ENCODE results near the gene PSKH1. TPM values are rescaled to one million over a fixed set of nuclear protein-coding genes. Genes with fewer than 3 reads are reported as not detected.

PSKH1 gene
- total and polyA plus RNA-seq, 4 donors = 8.3 to 23.8 (median 13.8) TPM

DNA sequence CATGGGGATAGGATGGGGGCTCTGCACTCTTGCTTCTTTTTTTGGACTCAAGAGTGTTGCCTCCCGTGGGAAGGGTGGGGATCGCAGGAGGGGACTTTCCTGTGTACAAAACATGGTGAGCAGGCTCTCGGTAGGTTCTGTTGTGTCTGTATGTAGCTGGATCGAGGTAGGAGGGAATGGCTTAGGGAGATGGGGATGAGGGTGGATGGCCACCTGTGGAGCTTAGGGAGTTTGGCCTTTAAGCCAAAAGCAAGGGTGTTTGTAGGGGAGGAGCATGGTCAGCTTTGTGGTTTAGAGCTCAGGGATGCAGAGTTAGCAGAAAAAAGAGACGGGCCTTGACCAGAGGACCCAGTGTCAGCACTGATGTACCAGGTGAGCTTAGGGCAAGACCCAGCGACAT, 31.2 kb upstream of the PSKH1 start:
- no peaks in the 10 kb centered on the region for H3K27me3 ChIP-seq (ENCODE audit: control insufficient read depth in 4 of 4, insufficient read depth in 4 of 4, low read length in 3 of 4)
- WGBS = 95% methylated on average over 6 of the region's 6 CpGs
- H3K9me3 ChIP-seq (ENCODE audit: control insufficient read depth in 4 of 4, low read length in 3 of 4) = no peaks in the 10 kb centered on the region
- H3K27ac ChIP-seq (ENCODE audit: low read depth in 1 of 2, low read length in 2 of 2) = no peak overlapping the region
- DNase-seq (ENCODE audit: low spot score) = no peak
- H3K4me3 ChIP-seq (ENCODE audit: low read depth in 1 of 3, low read length in 3 of 3) = no peak overlapping the region
- peaks cover 9 to 18% (median 13%) of the 10 kb centered on the region in 4 donors for H3K4me1 ChIP-seq (ENCODE audit: control insufficient read depth in 4 of 4, insufficient read depth in 4 of 4, low read length in 3 of 4)
- TF ChIP-seq, protein P1, sequence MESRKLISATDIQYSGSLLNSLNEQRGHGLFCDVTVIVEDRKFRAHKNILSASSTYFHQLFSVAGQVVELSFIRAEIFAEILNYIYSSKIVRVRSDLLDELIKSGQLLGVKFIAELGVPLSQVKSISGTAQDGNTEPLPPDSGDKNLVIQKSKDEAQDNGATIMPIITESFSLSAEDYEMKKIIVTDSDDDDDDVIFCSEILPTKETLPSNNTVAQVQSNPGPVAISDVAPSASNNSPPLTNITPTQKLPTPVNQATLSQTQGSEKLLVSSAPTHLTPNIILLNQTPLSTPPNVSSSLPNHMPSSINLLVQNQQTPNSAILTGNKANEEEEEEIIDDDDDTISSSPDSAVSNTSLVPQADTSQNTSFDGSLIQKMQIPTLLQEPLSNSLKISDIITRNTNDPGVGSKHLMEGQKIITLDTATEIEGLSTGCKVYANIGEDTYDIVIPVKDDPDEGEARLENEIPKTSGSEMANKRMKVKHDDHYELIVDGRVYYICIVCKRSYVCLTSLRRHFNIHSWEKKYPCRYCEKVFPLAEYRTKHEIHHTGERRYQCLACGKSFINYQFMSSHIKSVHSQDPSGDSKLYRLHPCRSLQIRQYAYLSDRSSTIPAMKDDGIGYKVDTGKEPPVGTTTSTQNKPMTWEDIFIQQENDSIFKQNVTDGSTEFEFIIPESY (IDR thresholded peaks at IDR 0.05) = no peak
- TF ChIP-seq, protein P2, sequence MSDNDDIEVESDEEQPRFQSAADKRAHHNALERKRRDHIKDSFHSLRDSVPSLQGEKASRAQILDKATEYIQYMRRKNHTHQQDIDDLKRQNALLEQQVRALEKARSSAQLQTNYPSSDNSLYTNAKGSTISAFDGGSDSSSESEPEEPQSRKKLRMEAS (IDR thresholded peaks at IDR 0.05) = no peak
- TF ChIP-seq JUND (IDR thresholded peaks at IDR 0.05) (no peak), RAD21 (IDR thresholded peaks at IDR 0.05) (no peak), HNF4G (IDR thresholded peaks at IDR 0.05) (no peak), EGR1 (IDR thresholded peaks at IDR 0.05; ENCODE audit: low read depth in 2 of 2) (no peak), FOXA2 (IDR thresholded peaks at IDR 0.05) (no peak)
- no peak overlapping the region for H3K9ac ChIP-seq (ENCODE audit: low read depth in 1 of 2, low read length in 2 of 2)
- peaks cover 0 to 3% (median under 1%) of the 10 kb centered on the region in 4 donors for H3K36me3 ChIP-seq (ENCODE audit: control insufficient read depth in 4 of 4, insufficient read depth in 3 of 4, low read depth in 1 of 4, low read length in 3 of 4)

DNA sequence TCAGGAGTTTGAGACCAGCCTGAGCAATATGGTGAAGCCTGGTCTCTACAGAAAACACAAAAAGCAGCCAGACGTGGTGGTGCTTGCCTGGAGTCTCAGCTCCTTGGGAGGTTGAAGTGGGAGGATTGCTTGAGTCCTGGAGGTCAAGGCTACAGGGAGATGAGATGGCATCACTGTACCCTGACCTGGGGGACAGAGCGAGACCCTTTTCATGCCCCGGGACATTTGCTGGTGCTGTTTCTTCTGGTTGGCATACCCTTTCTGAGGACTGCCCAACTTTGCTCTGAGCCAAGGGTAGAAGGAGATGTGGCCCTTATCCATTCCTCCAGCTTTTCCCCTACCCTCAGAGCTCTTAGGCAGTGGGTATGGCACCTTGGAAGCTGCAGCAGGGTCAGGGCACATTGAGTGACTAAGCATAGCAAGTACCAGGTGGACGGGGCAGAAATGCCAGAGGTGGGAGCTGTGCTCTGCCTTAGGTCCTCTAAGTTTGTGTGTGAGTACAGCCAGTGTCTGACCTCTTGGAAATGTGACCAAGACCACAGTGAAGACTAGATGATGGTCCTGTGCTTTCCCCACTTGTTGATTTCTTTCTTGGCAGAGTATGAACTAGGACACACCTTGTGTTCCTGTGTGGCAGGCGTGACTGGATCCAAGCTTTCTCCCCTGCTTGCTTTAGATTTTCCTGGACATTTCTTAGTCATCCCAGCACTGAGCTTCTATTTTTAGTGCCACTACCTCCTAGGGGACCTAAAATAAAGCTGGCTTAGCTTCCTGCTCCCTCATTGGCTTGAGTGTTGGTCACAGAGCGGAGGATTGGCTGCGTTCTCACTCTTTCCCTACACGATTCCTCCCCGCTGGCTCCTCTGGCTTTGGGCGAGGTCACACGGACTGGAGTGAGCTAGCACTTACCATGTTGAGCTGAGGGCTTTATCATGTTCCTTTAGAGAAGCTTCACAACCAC, 30.2 kb upstream of the PSKH1 start:
- peaks cover 0 to 9% (median 2%) of the 10 kb centered on the region in 4 donors for H3K36me3 ChIP-seq (ENCODE audit: control insufficient read depth in 4 of 4, insufficient read depth in 3 of 4, low read depth in 1 of 4, low read length in 3 of 4)
- DNase-seq (ENCODE audit: low spot score) = no peak
- TF ChIP-seq FOXA2 (IDR thresholded peaks at IDR 0.05) = no peak
- no peak for TF ChIP-seq EGR1 (IDR thresholded peaks at IDR 0.05; ENCODE audit: low read depth in 2 of 2)
- TF ChIP-seq RAD21 (IDR thresholded peaks at IDR 0.05) = no peak
- TF ChIP-seq JUND (IDR thresholded peaks at IDR 0.05) = no peak
- no peak for TF ChIP-seq HNF4A (conservative IDR thresholded peaks at IDR 0.05)
- TF ChIP-seq CTCF (IDR thresholded peaks at IDR 0.05; ENCODE audit: low read depth, low read length, missing input control) = no peak
- no peak for TF ChIP-seq RXRA (IDR thresholded peaks at IDR 0.05)
- TF ChIP-seq, protein P3, sequence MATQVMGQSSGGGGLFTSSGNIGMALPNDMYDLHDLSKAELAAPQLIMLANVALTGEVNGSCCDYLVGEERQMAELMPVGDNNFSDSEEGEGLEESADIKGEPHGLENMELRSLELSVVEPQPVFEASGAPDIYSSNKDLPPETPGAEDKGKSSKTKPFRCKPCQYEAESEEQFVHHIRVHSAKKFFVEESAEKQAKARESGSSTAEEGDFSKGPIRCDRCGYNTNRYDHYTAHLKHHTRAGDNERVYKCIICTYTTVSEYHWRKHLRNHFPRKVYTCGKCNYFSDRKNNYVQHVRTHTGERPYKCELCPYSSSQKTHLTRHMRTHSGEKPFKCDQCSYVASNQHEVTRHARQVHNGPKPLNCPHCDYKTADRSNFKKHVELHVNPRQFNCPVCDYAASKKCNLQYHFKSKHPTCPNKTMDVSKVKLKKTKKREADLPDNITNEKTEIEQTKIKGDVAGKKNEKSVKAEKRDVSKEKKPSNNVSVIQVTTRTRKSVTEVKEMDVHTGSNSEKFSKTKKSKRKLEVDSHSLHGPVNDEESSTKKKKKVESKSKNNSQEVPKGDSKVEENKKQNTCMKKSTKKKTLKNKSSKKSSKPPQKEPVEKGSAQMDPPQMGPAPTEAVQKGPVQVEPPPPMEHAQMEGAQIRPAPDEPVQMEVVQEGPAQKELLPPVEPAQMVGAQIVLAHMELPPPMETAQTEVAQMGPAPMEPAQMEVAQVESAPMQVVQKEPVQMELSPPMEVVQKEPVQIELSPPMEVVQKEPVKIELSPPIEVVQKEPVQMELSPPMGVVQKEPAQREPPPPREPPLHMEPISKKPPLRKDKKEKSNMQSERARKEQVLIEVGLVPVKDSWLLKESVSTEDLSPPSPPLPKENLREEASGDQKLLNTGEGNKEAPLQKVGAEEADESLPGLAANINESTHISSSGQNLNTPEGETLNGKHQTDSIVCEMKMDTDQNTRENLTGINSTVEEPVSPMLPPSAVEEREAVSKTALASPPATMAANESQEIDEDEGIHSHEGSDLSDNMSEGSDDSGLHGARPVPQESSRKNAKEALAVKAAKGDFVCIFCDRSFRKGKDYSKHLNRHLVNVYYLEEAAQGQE (IDR thresholded peaks at IDR 0.05) = no peak
- TF ChIP-seq SP1 (IDR thresholded peaks at IDR 0.05) = no peak
- TF ChIP-seq TAF1 (conservative IDR thresholded peaks at IDR 0.05) = no peak
- no peak for TF ChIP-seq ATF3 (IDR thresholded peaks at IDR 0.05)
- no peak for TF ChIP-seq NR2F2 (IDR thresholded peaks at IDR 0.05)
- no peak for TF ChIP-seq HNF4G (IDR thresholded peaks at IDR 0.05)
- TF ChIP-seq YY1 (IDR thresholded peaks at IDR 0.05) = no peak
- no peak for TF ChIP-seq GABPA (IDR thresholded peaks at IDR 0.05 in 1 of 2, conservative IDR thresholded peaks at IDR 0.05 in 1 of 2)
- TF ChIP-seq FOXA1 (IDR thresholded peaks at IDR 0.05) = no peak
- TF ChIP-seq, protein P2 (IDR thresholded peaks at IDR 0.05) = no peak
- TF ChIP-seq, protein P1 (IDR thresholded peaks at IDR 0.05) = no peak
- H3K9me3 ChIP-seq (ENCODE audit: control insufficient read depth in 4 of 4, low read length in 3 of 4) = no peaks in the 10 kb centered on the region
- H3K4me3 ChIP-seq (ENCODE audit: low read depth in 1 of 3, low read length in 3 of 3) = no peak overlapping the region
- H3K27ac ChIP-seq (ENCODE audit: low read depth in 1 of 2, low read length in 2 of 2) = no peak overlapping the region
- peaks cover 3 to 8% (median 6%) of the 10 kb centered on the region in 4 donors for H3K4me1 ChIP-seq (ENCODE audit: control insufficient read depth in 4 of 4, insufficient read depth in 4 of 4, low read length in 3 of 4)
- H3K9ac ChIP-seq (ENCODE audit: low read depth in 1 of 2, low read length in 2 of 2) = no peak overlapping the region
- no peaks in the 10 kb centered on the region for H3K27me3 ChIP-seq (ENCODE audit: control insufficient read depth in 4 of 4, insufficient read depth in 4 of 4, low read length in 3 of 4)
- 91% methylated on average over 11 of the region's 11 CpGs for WGBS

Measured in liver (tissue), 9 donors.